GM10248 (cell line): ENCODE results near the gene MAP1LC3C.

Source experiments
- CTCF ChIA-PET: fragments of 300-600 bp; sonication (Branson Sonifier 250); formaldehyde crosslinking; extraction: SDS; loops from one replicate; lab custom pipeline; 2021; ENCODE audit warnings: antibody characterized with exemption; lab: Yijun Ruan, JAX
- POLR2A ChIA-PET: fragments of 350-650 bp; sonication (Branson Sonifier 250); formaldehyde crosslinking; extraction: SDS; loops from one replicate; lab custom pipeline; 2020; ENCODE audit warnings: antibody characterized with exemption; lab: Yijun Ruan, JAX
- DNase-seq: peaks from one replicate; pipeline ENCODE4 v3.0.0; 2012; ENCODE audit errors: extremely low spot score
- TF ChIP-seq, protein P1 (sequence below): IDR thresholded peaks from 2 replicates; pipeline ENCODE4 v1.5.1; 2012; ENCODE audit warnings: mild to moderate bottlenecking, low read depth; ENCODE audit errors: extremely low read depth, missing control alignments, control extremely low read depth

MAP1LC3C gene

GRCh38 chr1:241964550-241965282 is 34.2 kb downstream of the MAP1LC3C start:
- CTCF ChIA-PET: no interaction called here
- POLR2A ChIA-PET: no interaction called here
- DNase-seq: no peak
- TF ChIP-seq, protein P1, sequence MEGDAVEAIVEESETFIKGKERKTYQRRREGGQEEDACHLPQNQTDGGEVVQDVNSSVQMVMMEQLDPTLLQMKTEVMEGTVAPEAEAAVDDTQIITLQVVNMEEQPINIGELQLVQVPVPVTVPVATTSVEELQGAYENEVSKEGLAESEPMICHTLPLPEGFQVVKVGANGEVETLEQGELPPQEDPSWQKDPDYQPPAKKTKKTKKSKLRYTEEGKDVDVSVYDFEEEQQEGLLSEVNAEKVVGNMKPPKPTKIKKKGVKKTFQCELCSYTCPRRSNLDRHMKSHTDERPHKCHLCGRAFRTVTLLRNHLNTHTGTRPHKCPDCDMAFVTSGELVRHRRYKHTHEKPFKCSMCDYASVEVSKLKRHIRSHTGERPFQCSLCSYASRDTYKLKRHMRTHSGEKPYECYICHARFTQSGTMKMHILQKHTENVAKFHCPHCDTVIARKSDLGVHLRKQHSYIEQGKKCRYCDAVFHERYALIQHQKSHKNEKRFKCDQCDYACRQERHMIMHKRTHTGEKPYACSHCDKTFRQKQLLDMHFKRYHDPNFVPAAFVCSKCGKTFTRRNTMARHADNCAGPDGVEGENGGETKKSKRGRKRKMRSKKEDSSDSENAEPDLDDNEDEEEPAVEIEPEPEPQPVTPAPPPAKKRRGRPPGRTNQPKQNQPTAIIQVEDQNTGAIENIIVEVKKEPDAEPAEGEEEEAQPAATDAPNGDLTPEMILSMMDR: no peak

GRCh38 chr1:241963722-241964121 is 35.2 kb downstream of the MAP1LC3C start:
- TF ChIP-seq, protein P1: no peak
- POLR2A ChIA-PET: no interaction called here
- no peak for DNase-seq
- CTCF ChIA-PET: no interaction called here

- ChIA-PET POLR2A (no interaction called here), CTCF (no interaction called here)
- no peak for DNase-seq
- TF ChIP-seq, protein P1: no peak
Observed at GRCh38 chr1:241962153-241962552, 36.7 kb downstream of the MAP1LC3C start.

- TF ChIP-seq, protein P1: no peak
- no peak for DNase-seq
- ChIA-PET CTCF (interaction anchor here (0.7 to 1.8 kb wide), 5 partner anchors 23 to 497 kb away, joined by 3 to 4 read pairs (median 3); no protein-coding TSS in a partner anchor), POLR2A (no interaction called here)
Observed at GRCh38 chr1:241957692-241958494, 41.0 kb downstream of the MAP1LC3C start, which contains the start of gene BECN2. Gene BECN2 (plus strand): TSS chr1:241957767. CDS start chr1:241957767, 0 bp downstream.

GRCh38 chr1:241950390-241950789 is 48.5 kb downstream of the MAP1LC3C start:
- CTCF ChIA-PET: interaction anchor here (1.2 kb wide), 1 partner anchor 9 kb away, joined by 4 read pairs; no protein-coding TSS in a partner anchor
- POLR2A ChIA-PET: no interaction called here
- TF ChIP-seq, protein P1: no peak
- DNase-seq: no peak

DNA sequence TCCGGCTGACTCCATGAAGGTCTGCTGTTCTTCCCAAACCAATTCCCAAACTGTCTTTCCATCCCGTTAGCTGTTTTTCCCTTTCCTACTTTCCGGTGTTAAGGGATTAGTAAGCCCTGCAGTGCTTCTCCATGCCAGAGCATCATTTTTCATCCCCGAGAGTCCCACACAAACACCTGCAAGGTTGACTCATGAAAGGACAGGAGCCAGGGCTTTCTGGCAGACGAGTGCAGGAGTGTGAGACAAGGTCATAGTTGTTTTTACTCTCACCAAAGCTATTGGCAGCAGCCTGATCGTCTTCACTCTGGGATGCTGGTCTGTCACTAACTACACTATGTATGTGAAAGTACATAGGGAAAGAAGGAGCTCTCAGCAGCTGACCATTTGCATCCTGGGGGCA is 51.5 kb downstream of the MAP1LC3C start:
- POLR2A ChIA-PET: no interaction called here
- TF ChIP-seq, protein P1: no peak
- DNase-seq: no peak
- CTCF ChIA-PET: interaction anchor here (0.9 to 1.9 kb wide), 2 partner anchors 11 to 326 kb away, joined by 3 to 5 read pairs; no protein-coding TSS in a partner anchor
